Fibroblast of lung (primary cell): Measurements from ENCODE around the gene SGIP1. TPM values are rescaled to one million over a fixed set of nuclear protein-coding genes. Genes with fewer than 3 reads are reported as not detected.

ENCODE experiments used
- DNase-seq, 2 donors: peaks; one replicate each; pipeline versions ENCODE4 v3.0.0 to v3.0.0-alpha.2; 2010; ENCODE audit warnings: low read depth in 2 of 2
- H2AFZ ChIP-seq: 2 replicates; pipeline ENCODE4 v1.5.1; 2012; ENCODE audit warnings: low read length, control low read depth, inconsistent platforms
- H3K27ac ChIP-seq: 2 replicates; pipeline ENCODE4 v1.5.1; 2011; ENCODE audit warnings: low read length, control low read depth; ENCODE audit not compliant: insufficient read depth
- H3K27me3 ChIP-seq: 2 replicates; pipeline ENCODE4 v1.5.1; 2011; ENCODE audit warnings: mild to moderate bottlenecking, low read length; ENCODE audit not compliant: control insufficient read depth, insufficient read depth
- H3K36me3 ChIP-seq: 2 replicates; pipeline ENCODE4 v1.5.1; 2011; ENCODE audit warnings: low read length; ENCODE audit not compliant: control insufficient read depth, insufficient read depth
- H3K4me1 ChIP-seq: 2 replicates; pipeline ENCODE4 v1.5.1; 2011; ENCODE audit warnings: low read length; ENCODE audit not compliant: control insufficient read depth, insufficient read depth; ENCODE audit errors: extremely low read depth
- H3K4me2 ChIP-seq: 2 replicates; pipeline ENCODE4 v1.5.1; 2011; ENCODE audit warnings: low read length, control low read depth; ENCODE audit not compliant: insufficient read depth; ENCODE audit errors: extremely low read depth
- H3K4me3 ChIP-seq, 4 experiments: fragments of 200-600 bp in 1 of 4; sonication (generic) in 1 of 4; replicated peaks in 1 of 4; 2 replicates each; pipeline ENCODE4 v1.5.1; 2011 to 2016; ENCODE audit warnings: low read length in 4 of 4, low read depth in 3 of 4, mild to moderate bottlenecking in 3 of 4, control low read depth in 2 of 4, inconsistent platforms in 1 of 4, mixed read lengths in 1 of 4; ENCODE audit not compliant: insufficient read depth in 1 of 4; ENCODE audit errors: control extremely low read depth in 1 of 4
- H3K79me2 ChIP-seq: 2 replicates; pipeline ENCODE4 v1.5.1; 2012; ENCODE audit warnings: mild to moderate bottlenecking, low read length, inconsistent platforms; ENCODE audit not compliant: control insufficient read depth, insufficient read depth
- H3K9ac ChIP-seq: 2 replicates; pipeline ENCODE4 v1.5.1; 2011; ENCODE audit warnings: mild to moderate bottlenecking, low read length, control low read depth; ENCODE audit not compliant: insufficient read depth
- H3K9me3 ChIP-seq: 2 replicates; pipeline ENCODE4 v1.5.1; 2012; ENCODE audit warnings: low read depth, low read length; ENCODE audit not compliant: control insufficient read depth, insufficient read depth
- H4K20me1 ChIP-seq: 2 replicates; pipeline ENCODE4 v1.5.1; 2011; ENCODE audit warnings: low read length; ENCODE audit not compliant: control insufficient read depth, insufficient read depth; ENCODE audit errors: extremely low read depth
- EZH2 ChIP-seq: IDR thresholded peaks from 2 replicates; pipeline ENCODE4 v1.5.1; 2012; ENCODE audit warnings: low read length, control low read depth, mild to moderate bottlenecking; ENCODE audit errors: missing control alignments
- polyA plus RNA-seq, 2 donors: library from polyadenylated mRNA; depleted of rRNA in 1 of 2; stranded (reverse) in 1 of 2; unstranded in 1 of 2; fragments of >200 nt; gene quantifications; 2 replicates each; pipeline ENCODE4 v1.2.1, GENCODE V29; 2011 to 2012; ENCODE audit warnings: missing spikeins in 1 of 2
- total RNA-seq: library from RNA; depleted of rRNA; stranded (reverse); fragments of >200 nt; gene quantifications from 2 replicates; pipeline ENCODE4 v1.2.1, GENCODE V29; 2014
- TF ChIP-seq, protein P1 (sequence below), 2 donors: IDR thresholded peaks in 1 of 2; conservative IDR thresholded peaks in 1 of 2; 1 replicate in 1 of 2; 2 replicates in 1 of 2; pipeline ENCODE4 v1.5.1; 2011 to 2012; ENCODE audit warnings: low read length in 2 of 2, control low read depth in 1 of 2, inconsistent platforms in 1 of 2, low read depth in 1 of 2, mild to moderate bottlenecking in 1 of 2

The SGIP1 gene
- total and polyA plus RNA-seq, 2 donors (not counting 1 experiment from before 2014, with no cell fraction given), result 37.8 to 77.6 TPM

DNA sequence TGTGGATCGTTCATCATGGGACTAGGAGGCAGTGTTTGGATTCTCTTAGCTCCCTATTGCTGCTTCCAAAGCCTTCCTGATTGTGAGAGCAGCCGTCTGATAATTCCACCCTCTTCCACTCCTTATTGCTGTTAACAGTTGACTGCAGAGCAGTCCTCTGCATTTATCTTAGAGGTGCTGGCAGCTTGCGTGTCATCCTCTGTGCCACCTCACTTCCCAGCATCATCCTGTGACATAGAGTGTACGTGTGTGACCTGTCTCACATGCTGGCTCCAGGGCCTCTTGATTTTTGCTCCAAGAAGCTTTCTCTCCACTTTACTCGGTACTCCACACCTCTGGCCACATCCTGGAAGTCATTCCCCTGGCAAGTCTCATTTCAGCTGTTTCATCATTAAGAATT lies 165.3 kb downstream of the SGIP1 start:
- Histone ChIP-seq H3K27me3 (no peaks in the 10 kb centered on the region), H3K9me3 (no peaks in the 10 kb centered on the region), H3K4me1 (no peaks in the 10 kb centered on the region), H4K20me1 (no peaks in the 10 kb centered on the region), H3K36me3 (peaks cover 4% of the 10 kb centered on the region), H3K79me2 (no peaks in the 10 kb centered on the region), H3K27ac (no peak overlapping the region), H3K4me2 (no peak overlapping the region), H3K9ac (no peak overlapping the region), H2AFZ (no peak overlapping the region), H3K4me3 (no peak overlapping the region)
- no peak for TF ChIP-seq EZH2
- TF ChIP-seq, protein P1, sequence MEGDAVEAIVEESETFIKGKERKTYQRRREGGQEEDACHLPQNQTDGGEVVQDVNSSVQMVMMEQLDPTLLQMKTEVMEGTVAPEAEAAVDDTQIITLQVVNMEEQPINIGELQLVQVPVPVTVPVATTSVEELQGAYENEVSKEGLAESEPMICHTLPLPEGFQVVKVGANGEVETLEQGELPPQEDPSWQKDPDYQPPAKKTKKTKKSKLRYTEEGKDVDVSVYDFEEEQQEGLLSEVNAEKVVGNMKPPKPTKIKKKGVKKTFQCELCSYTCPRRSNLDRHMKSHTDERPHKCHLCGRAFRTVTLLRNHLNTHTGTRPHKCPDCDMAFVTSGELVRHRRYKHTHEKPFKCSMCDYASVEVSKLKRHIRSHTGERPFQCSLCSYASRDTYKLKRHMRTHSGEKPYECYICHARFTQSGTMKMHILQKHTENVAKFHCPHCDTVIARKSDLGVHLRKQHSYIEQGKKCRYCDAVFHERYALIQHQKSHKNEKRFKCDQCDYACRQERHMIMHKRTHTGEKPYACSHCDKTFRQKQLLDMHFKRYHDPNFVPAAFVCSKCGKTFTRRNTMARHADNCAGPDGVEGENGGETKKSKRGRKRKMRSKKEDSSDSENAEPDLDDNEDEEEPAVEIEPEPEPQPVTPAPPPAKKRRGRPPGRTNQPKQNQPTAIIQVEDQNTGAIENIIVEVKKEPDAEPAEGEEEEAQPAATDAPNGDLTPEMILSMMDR (conservative IDR thresholded peaks at IDR 0.05 in 1 of 2, IDR thresholded peaks at IDR 0.05 in 1 of 2; ENCODE audit: low read depth in 1 of 2, low read length in 2 of 2), result no peak
- DNase-seq, result no peak

DNA sequence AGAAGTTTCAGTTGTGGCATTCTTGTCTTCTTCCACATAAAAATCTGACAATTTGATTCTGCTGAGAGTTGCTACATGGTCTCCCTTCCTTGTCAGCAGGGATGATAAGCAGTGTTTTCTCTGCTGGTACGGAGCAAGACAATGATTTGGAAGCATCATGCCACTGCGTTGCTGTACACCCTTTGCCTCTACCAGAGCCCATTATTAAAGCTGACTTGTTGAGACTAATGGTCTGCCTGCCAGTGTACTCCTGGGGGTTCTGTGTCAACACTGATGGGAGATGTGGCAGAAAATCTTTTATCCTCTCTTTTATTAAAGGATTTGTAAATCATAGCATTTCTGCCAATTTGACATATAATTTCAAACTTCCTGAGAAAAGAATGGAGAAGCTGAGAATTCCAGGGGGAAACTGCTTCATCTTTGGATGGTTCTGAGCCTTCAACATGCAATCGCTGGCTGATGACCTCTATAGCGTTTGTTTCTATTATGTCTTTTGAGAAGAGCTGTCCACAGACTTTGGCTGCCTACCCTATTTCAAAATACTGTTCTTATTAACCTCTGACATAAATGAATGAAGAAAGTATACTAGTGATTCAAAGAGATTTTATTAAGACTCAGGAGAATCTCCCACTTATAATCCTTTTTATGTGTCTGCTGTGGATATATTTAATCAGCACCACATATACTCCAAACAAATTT lies 170.4 kb downstream of the SGIP1 start:
- Histone ChIP-seq H2AFZ (no peak overlapping the region), H3K27me3 (no peaks in the 10 kb centered on the region), H4K20me1 (no peaks in the 10 kb centered on the region), H3K36me3 (no peaks in the 10 kb centered on the region), H3K4me2 (no peak overlapping the region), H3K9ac (no peak overlapping the region), H3K9me3 (no peaks in the 10 kb centered on the region), H3K79me2 (no peaks in the 10 kb centered on the region), H3K27ac (no peak overlapping the region), H3K4me1 (no peaks in the 10 kb centered on the region), H3K4me3 (no peak overlapping the region)
- TF ChIP-seq, protein P1 (conservative IDR thresholded peaks at IDR 0.05 in 1 of 2, IDR thresholded peaks at IDR 0.05 in 1 of 2; ENCODE audit: low read depth in 1 of 2, low read length in 2 of 2), result no peak
- TF ChIP-seq EZH2, result no peak
- DNase-seq, result no peak

- no peak overlapping the region for H3K27ac ChIP-seq
- no peak for DNase-seq
Measured at GRCh38 chr1:66705110-66705509, 171.2 kb downstream of the SGIP1 start.

More at GRCh38 chr1:66705110-66705509, 171.2 kb downstream of the SGIP1 start:
- H3K9me3 ChIP-seq, result no peaks in the 10 kb centered on the region
- no peak overlapping the region for H3K9ac ChIP-seq
- TF ChIP-seq, protein P1 (conservative IDR thresholded peaks at IDR 0.05 in 1 of 2, IDR thresholded peaks at IDR 0.05 in 1 of 2; ENCODE audit: low read depth in 1 of 2, low read length in 2 of 2), result no peak
- TF ChIP-seq EZH2, result no peak
- H3K27me3 ChIP-seq, result no peaks in the 10 kb centered on the region
- H3K4me1 ChIP-seq, result no peaks in the 10 kb centered on the region
- H3K79me2 ChIP-seq, result no peaks in the 10 kb centered on the region
- no peak overlapping the region for H3K4me2 ChIP-seq
- no peak overlapping the region for H3K4me3 ChIP-seq
- H4K20me1 ChIP-seq, result no peaks in the 10 kb centered on the region
- no peaks in the 10 kb centered on the region for H3K36me3 ChIP-seq
- H2AFZ ChIP-seq, result no peak overlapping the region
